ENCODE measurements around the gene GPR32.
"Not testable (repeated sequence)": the region's sequence is repeated elsewhere in the genome, so short reads cannot be mapped to it uniquely, and the experiment has no call there.

Gene GPR32

GRCh38 chr19:50749490-50749889 lies 20.8 kb upstream of the GPR32 start:
- no peak for DNase-seq

- no peak for DNase-seq
Measured at GRCh38 chr19:50750010-50750409, 20.3 kb upstream of the GPR32 start.

- DNase-seq, result no peak
Measured at GRCh38 chr19:50753879-50754278, 16.4 kb upstream of the GPR32 start.

- DNase-seq, result not testable (repeated sequence)
Measured at GRCh38 chr19:50756244-50756643, 14.0 kb upstream of the GPR32 start.

GRCh38 chr19:50757624-50758023 lies 12.6 kb upstream of the GPR32 start:
- not testable (repeated sequence) for DNase-seq

- DNase-seq, result not testable (repeated sequence)
Measured at GRCh38 chr19:50759076-50759475, 11.2 kb upstream of the GPR32 start.

GRCh38 chr19:50759886-50760285 lies 10.4 kb upstream of the GPR32 start:
- peak; percentile 36 for DNase-seq

- DNase-seq, result not testable (repeated sequence)
Measured at GRCh38 chr19:50761501-50761900, 8.8 kb upstream of the GPR32 start.

- DNase-seq, result not testable (repeated sequence)
Measured at GRCh38 chr19:50763521-50763920, 6.7 kb upstream of the GPR32 start.

- DNase-seq, result no peak
Measured at GRCh38 chr19:50764409-50764808, 5.9 kb upstream of the GPR32 start.

- not testable (repeated sequence) for DNase-seq
Measured at GRCh38 chr19:50766746-50767145, 3.5 kb upstream of the GPR32 start.

- DNase-seq, result not testable (repeated sequence)
Measured at GRCh38 chr19:50767263-50767662, 3.0 kb upstream of the GPR32 start.

GRCh38 chr19:50768277-50768676 lies 2.0 kb upstream of the GPR32 start:
- DNase-seq, result no peak

- no peak for DNase-seq
Measured at GRCh38 chr19:50770888-50771287, 624 bp downstream of the GPR32 start.

GRCh38 chr19:50772476-50772875 lies 2.2 kb downstream of the GPR32 start:
- DNase-seq, result peak; percentile 38

- DNase-seq, result not testable (repeated sequence)
Measured at GRCh38 chr19:50772912-50773311, 2.6 kb downstream of the GPR32 start.

- DNase-seq, result not testable (repeated sequence)
Measured at GRCh38 chr19:50773454-50773853, 3.2 kb downstream of the GPR32 start.

GRCh38 chr19:50776131-50776530 lies 5.9 kb downstream of the GPR32 start:
- DNase-seq, result no peak

- DNase-seq, result no peak
Measured at GRCh38 chr19:50777261-50777660, 7.0 kb downstream of the GPR32 start.

GRCh38 chr19:50777830-50778303 lies 7.6 kb downstream of the GPR32 start:
- DNase-seq, result no peak

GRCh38 chr19:50778906-50779430 lies 8.7 kb downstream of the GPR32 start:
- no peak for DNase-seq

GRCh38 chr19:50779504-50780457 lies 9.5 kb downstream of the GPR32 start:
- DNase-seq, result no peak

GRCh38 chr19:50780753-50781435 lies 10.6 kb downstream of the GPR32 start:
- no peak for DNase-seq

GRCh38 chr19:50783848-50784152 lies 13.5 kb downstream of the GPR32 start:
- DNase-seq, result not testable (repeated sequence)
